ENCODE measurements around the gene C12orf50. TPM values are rescaled to one million over a fixed set of nuclear protein-coding genes. Genes with fewer than 3 reads are reported as not detected.
A peak's percentile ranks its signal among the peaks of the same experiment; 100 is the strongest.
"Not testable (repeated sequence)": the region's sequence is repeated elsewhere in the genome, so short reads cannot be mapped to it uniquely, and the experiment has no call there.

The C12orf50 gene
- total and polyA plus RNA-seq, 10 of the 15 experiments (the other 5 are each of a cell fraction or from before 2014, with no cell fraction given), result 0.03 to 0.06 TPM; not detected in 8

DNA sequence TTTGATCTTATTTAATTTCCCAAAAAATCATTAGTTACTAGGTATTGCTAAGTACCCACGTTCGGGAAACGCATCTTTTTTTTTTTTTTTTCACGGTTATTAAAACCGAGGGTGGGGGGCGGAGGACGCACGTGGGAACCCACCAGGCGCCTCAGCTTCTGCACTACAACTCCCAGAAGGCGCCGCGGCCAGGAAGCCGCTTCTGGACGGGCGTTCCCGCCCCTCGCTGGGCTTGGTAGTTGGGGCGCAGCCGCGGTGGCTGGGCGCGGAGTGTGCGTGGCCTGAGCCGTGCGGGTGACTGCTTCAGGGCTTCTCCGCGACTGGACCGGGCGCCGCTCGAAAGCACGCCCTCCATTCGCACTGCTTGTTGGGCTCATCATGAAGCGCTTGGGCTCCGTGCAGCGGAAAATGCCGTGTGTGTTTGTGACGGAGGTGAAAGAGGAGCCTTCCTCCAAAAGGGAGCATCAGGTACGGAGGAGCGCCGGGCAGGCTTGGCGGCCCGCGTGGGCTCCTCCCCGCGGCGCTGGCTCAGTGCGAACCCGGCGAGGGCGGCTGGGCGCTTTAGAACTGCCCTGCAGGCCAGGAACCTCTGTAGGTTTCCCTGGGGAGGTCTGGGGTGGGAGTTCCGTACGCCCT is 6.2 kb upstream of the C12orf50 start (continued):
- TF ChIP-seq CREB1 (IDR thresholded peaks at IDR 0.05; ENCODE audit: low read depth), result peak; percentile 37; the same call in 1 of the 2 replicates
- TF ChIP-seq HDGF (IDR thresholded peaks at IDR 0.05), result no peak; the same call in none of the 2 replicates
- peak; percentile 9 for TF ChIP-seq RELA (IDR thresholded peaks at IDR 0.05; ENCODE audit: borderline replicate concordance, partially characterized antibody)
- peak; percentile 27 for TF ChIP-seq MEF2B (IDR thresholded peaks at IDR 0.05; ENCODE audit: partially characterized antibody, poor library complexity, severe bottlenecking)
- no peak for TF ChIP-seq TCF7 (IDR thresholded peaks at IDR 0.05; ENCODE audit: borderline replicate concordance)
- TF ChIP-seq TAF1 (IDR thresholded peaks at IDR 0.05; ENCODE audit: borderline replicate concordance, low read depth, low read length), result no peak
- TF ChIP-seq ZNF384 (IDR thresholded peaks at IDR 0.05; ENCODE audit: borderline replicate concordance, low read depth, low read length), result peak; percentile 60
- peak; percentile 65; the same call in 1 of the 2 replicates for TF ChIP-seq DPF2 (IDR thresholded peaks at IDR 0.05)
- TF ChIP-seq, protein P1, sequence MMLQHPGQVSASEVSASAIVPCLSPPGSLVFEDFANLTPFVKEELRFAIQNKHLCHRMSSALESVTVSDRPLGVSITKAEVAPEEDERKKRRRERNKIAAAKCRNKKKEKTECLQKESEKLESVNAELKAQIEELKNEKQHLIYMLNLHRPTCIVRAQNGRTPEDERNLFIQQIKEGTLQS (IDR thresholded peaks at IDR 0.05; ENCODE audit: borderline replicate concordance, extremely low read depth, low read depth, low read length), result no peak
- TF ChIP-seq SP1 (IDR thresholded peaks at IDR 0.05; ENCODE audit: low read depth, low read length), result peak; percentile 12
- 0 out of 2 replicates have a peak, but pooled peaks have one; percentile 47 for TF ChIP-seq CBFB (IDR thresholded peaks at IDR 0.05; ENCODE audit: low read depth)
- peak; percentile 63; the same call in 1 of the 2 replicates for TF ChIP-seq CREM (IDR thresholded peaks at IDR 0.05; ENCODE audit: low read depth)
- TF ChIP-seq NR2C2 (IDR thresholded peaks at IDR 0.05; ENCODE audit: borderline replicate concordance, control insufficient read depth, insufficient read length, low read depth), result no peak
- peak; percentile 92 for TF ChIP-seq LARP7 (IDR thresholded peaks at IDR 0.05)
- no peak for TF ChIP-seq CHD1 (IDR thresholded peaks at IDR 0.05; ENCODE audit: low read depth, low read length)
- TF ChIP-seq, protein P2, sequence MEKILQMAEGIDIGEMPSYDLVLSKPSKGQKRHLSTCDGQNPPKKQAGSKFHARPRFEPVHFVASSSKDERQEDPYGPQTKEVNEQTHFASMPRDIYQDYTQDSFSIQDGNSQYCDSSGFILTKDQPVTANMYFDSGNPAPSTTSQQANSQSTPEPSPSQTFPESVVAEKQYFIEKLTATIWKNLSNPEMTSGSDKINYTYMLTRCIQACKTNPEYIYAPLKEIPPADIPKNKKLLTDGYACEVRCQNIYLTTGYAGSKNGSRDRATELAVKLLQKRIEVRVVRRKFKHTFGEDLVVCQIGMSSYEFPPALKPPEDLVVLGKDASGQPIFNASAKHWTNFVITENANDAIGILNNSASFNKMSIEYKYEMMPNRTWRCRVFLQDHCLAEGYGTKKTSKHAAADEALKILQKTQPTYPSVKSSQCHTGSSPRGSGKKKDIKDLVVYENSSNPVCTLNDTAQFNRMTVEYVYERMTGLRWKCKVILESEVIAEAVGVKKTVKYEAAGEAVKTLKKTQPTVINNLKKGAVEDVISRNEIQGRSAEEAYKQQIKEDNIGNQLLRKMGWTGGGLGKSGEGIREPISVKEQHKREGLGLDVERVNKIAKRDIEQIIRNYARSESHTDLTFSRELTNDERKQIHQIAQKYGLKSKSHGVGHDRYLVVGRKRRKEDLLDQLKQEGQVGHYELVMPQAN (conservative IDR thresholded peaks at IDR 0.05), result peak; percentile 78
- TF ChIP-seq NRF1 (conservative IDR thresholded peaks at IDR 0.05; ENCODE audit: low read depth, low read length), result peak; percentile 40; the same call in 1 of the 2 replicates

DNA sequence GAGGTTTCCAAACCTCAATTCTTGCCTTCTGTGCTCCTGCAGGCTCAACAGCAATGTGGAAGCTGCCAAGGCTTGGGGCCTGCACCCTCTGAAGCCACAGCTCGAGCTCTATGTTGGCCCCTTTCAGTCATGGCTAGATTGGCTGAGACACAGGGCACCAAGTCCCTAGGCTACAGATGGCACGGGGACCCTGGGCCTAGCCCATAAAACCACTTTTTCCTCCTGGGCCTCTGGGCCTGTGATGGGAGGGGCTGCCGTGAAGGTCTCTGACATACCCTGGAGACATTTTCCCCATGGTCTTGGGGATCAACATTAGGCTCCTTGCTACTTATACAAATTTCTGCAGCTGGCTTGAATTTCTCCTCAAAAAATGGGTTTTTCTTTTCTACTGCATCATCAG is 2.0 kb upstream of the C12orf50 start:
- DNase-seq (ENCODE audit: low read depth, low spot score); H3K36me3 ChIP-seq (ENCODE audit: control insufficient read depth in 2 of 2, insufficient read depth in 2 of 2, low read length in 1 of 2); BruUV-seq (replicated peaks); H3K4me2 ChIP-seq (ENCODE audit: control insufficient read depth, insufficient read depth); H3K27me3 ChIP-seq (replicated peaks in 1 of 2; ENCODE audit: control insufficient read depth in 2 of 2, insufficient read depth in 2 of 2, low read length in 1 of 2); FAIRE-seq; SMC1A ChIA-PET (ENCODE audit: uncharacterized antibody, unreplicated experiment); H4K20me1 ChIP-seq (ENCODE audit: control insufficient read depth, insufficient read depth); H3K27ac ChIP-seq (ENCODE audit: control insufficient read depth, insufficient read depth); in situ Hi-C loops (cut with MboI); RAD21 ChIA-PET (ENCODE audit: unreplicated experiment); CTCF ChIA-PET; H3K9me3 ChIP-seq (replicated peaks; ENCODE audit: control insufficient read depth, insufficient read depth, low read length); H3K4me1 ChIP-seq (ENCODE audit: control insufficient read depth, insufficient read depth, low read length); ATAC-seq; H3K4me3 ChIP-seq; POLR2A ChIA-PET; H3K79me2 ChIP-seq (ENCODE audit: control insufficient read depth, insufficient read depth, low read length); H2AFZ ChIP-seq (ENCODE audit: control insufficient read depth, low read depth, low read length); H3K9ac ChIP-seq (ENCODE audit: control insufficient read depth, insufficient read depth, low read length): not testable (repeated sequence)
- intact Hi-C loops (cut with micrococcal nuclease; ENCODE audit: unreplicated experiment), result loop anchor here (10.0 kb wide), 1 partner anchor 354 kb away; no protein-coding TSS in a partner anchor
- whole genome bisulfite sequencing (ENCODE audit: insufficient coverage, insufficient replicate concordance, low lambda C conversion rate, missing lambda C conversion rate), result 33% methylated on average over 3 of the region's 3 CpGs
